GM12878 (cell line): Measurements from ENCODE around the gene NTM. TPM values are rescaled to one million over a fixed set of nuclear protein-coding genes. Genes with fewer than 3 reads are reported as not detected.
"Not testable (repeated sequence)": the region's sequence is repeated elsewhere in the genome, so short reads cannot be mapped to it uniquely, and the experiment has no call there.

Source experiments
- ATAC-seq: fragments of 200-7000 bp; cut with Tn5 transposase; 3 replicates; pipeline ENCODE4 v1.9.1; 2020; ENCODE audit warnings: mild to moderate bottlenecking, moderate library complexity
- BruUV-seq: library from RNA; stranded (reverse); fragments of 400-500 nt; replicated peaks from 2 replicates; lab custom pipeline; 2021; lab: Mats Ljungman, UMichigan
- CTCF ChIA-PET: fragments of 300-600 bp; sonication (Branson Sonifier 250); formaldehyde crosslinking; extraction: SDS; loops from one replicate; lab custom pipeline; 2021; ENCODE audit warnings: inconsistent platforms; lab: Yijun Ruan, JAX
- POLR2A ChIA-PET: fragments of 350-600 bp; formaldehyde crosslinking; extraction: SDS; loops from one replicate; lab custom pipeline; 2021; ENCODE audit warnings: inconsistent platforms; lab: Charles Lee
- RAD21 ChIA-PET: fragments of 300-600 bp; sonication (Branson Sonifier 250); formaldehyde crosslinking; loops from one replicate; lab custom pipeline; 2023; ENCODE audit warnings: antibody characterized with exemption; ENCODE audit not compliant: unreplicated experiment; lab: Charles Lee
- SMC1A ChIA-PET: fragments of 300-600 bp; sonication (Branson Sonifier 250); formaldehyde crosslinking; loops from one replicate; lab custom pipeline; 2023; ENCODE audit not compliant: unreplicated experiment, uncharacterized antibody; lab: Charles Lee
- DNase-seq: peaks from one replicate; pipeline ENCODE4 v3.0.0-alpha.2; 2011; ENCODE audit warnings: low read depth, low spot score
- FAIRE-seq: peaks from 3 replicates; lab custom pipeline; 2011; peaks lifted over from hg19 to GRCh38; lab: Jason Lieb, UNC
- H2AFZ ChIP-seq: 2 replicates; pipeline ENCODE4 v1.6.0; 2011; ENCODE audit warnings: low read depth, low read length, control low read depth; ENCODE audit not compliant: control insufficient read depth
- H3K27ac ChIP-seq: 2 replicates; pipeline ENCODE4 v1.5.1; 2011; ENCODE audit warnings: control low read depth; ENCODE audit not compliant: control insufficient read depth, insufficient read depth
- H3K27me3 ChIP-seq, 2 experiments: replicated peaks in 1 of 2; 2 replicates each; pipeline versions ENCODE4 v1.6.0 to v1.6.1; 2011; ENCODE audit warnings: low read length in 1 of 2; ENCODE audit not compliant: control insufficient read depth in 2 of 2, insufficient read depth in 2 of 2
- H3K36me3 ChIP-seq, 2 experiments: 2 replicates each; pipeline ENCODE4 v1.5.1; 2011; ENCODE audit warnings: low read length in 1 of 2; ENCODE audit not compliant: control insufficient read depth in 2 of 2, insufficient read depth in 2 of 2
- H3K4me1 ChIP-seq: 2 replicates; pipeline ENCODE4 v1.6.1; 2011; ENCODE audit warnings: mild to moderate bottlenecking, low read length, moderate library complexity, mixed read lengths; ENCODE audit not compliant: control insufficient read depth, insufficient read depth
- H3K4me2 ChIP-seq: 2 replicates; pipeline ENCODE4 v1.6.0; 2011; ENCODE audit warnings: control low read depth; ENCODE audit not compliant: control insufficient read depth, insufficient read depth
- H3K4me3 ChIP-seq: fragments of 200-600 bp; sonication (generic); 2 replicates; pipeline ENCODE4 v1.5.1; 2016
- H3K79me2 ChIP-seq: 2 replicates; pipeline ENCODE4 v1.6.0; 2011; ENCODE audit warnings: low read length; ENCODE audit not compliant: control insufficient read depth, insufficient read depth
- H3K9ac ChIP-seq: 2 replicates; pipeline ENCODE4 v1.8.0; 2011; ENCODE audit warnings: low read length, control low read depth, mixed read lengths; ENCODE audit not compliant: control insufficient read depth, insufficient read depth
- H3K9me3 ChIP-seq: replicated peaks from 3 replicates; pipeline ENCODE4 v1.5.1; 2011; ENCODE audit warnings: mild to moderate bottlenecking, low read length; ENCODE audit not compliant: control insufficient read depth, insufficient read depth
- H4K20me1 ChIP-seq: 2 replicates; pipeline ENCODE4 v1.6.0; 2011; ENCODE audit not compliant: control insufficient read depth, insufficient read depth
- HDAC6 ChIP-seq: fragments of 200-600 bp; sonication (generic); IDR thresholded peaks from one replicate; pipeline ENCODE4 v1.8.0; 2017; ENCODE audit warnings: antibody characterized with exemption; ENCODE audit not compliant: unreplicated experiment
- HDGF ChIP-seq: fragments of 450-650 bp; IDR thresholded peaks from 2 replicates; pipeline ENCODE4 v1.6.1; 2016; ENCODE audit warnings: antibody characterized with exemption
- MYB ChIP-seq: fragments of 150-350 bp; IDR thresholded peaks from 2 replicates; pipeline ENCODE4 v1.6.1; 2014; ENCODE audit warnings: mild to moderate bottlenecking, low read depth, low read length, borderline replicate concordance
- POU2F2 ChIP-seq: IDR thresholded peaks from 3 replicates; pipeline ENCODE4 v1.6.1; 2011; ENCODE audit warnings: low read depth, mild to moderate bottlenecking, low read length, borderline replicate concordance
- RELB ChIP-seq: fragments of 450-650 bp; IDR thresholded peaks from 2 replicates; pipeline ENCODE4 v1.6.1; 2017; ENCODE audit warnings: low read depth, mild to moderate bottlenecking, moderate library complexity
- SREBF2 ChIP-seq: IDR thresholded peaks from 2 replicates; pipeline ENCODE4 v1.6.1; 2012; ENCODE audit warnings: mild to moderate bottlenecking, low read length
- SRF ChIP-seq, 2 experiments: IDR thresholded peaks; 2 replicates each; pipeline ENCODE4 v1.6.1; 2011; ENCODE audit warnings: low read depth in 2 of 2, low read length in 2 of 2, mild to moderate bottlenecking in 1 of 2, moderate library complexity in 1 of 2
- USF1 ChIP-seq: IDR thresholded peaks from 2 replicates; pipeline ENCODE4 v1.6.1; 2011; ENCODE audit warnings: borderline replicate concordance, low read depth, mild to moderate bottlenecking, moderate library complexity, mixed read lengths, low read length; ENCODE audit not compliant: insufficient read depth; ENCODE audit errors: extremely low read length
- ZBTB33 ChIP-seq: fragments of 450-650 bp; IDR thresholded peaks from 2 replicates; pipeline ENCODE4 v1.6.1; 2017; ENCODE audit warnings: mild to moderate bottlenecking
- WGBS: methylation state at CpG from one replicate; pipeline ENCODE4 v1.1.6; 2016; ENCODE audit warnings: low lambda C conversion rate; ENCODE audit not compliant: insufficient replicate concordance, insufficient coverage; ENCODE audit errors: missing lambda C conversion rate; 5-methylcytosine and 5-hydroxymethylcytosine counted together
- in situ Hi-C: fragments of 300-500 bp; cut with MboI; formaldehyde crosslinking; loops from 9 replicates; pipeline ENCODE4 v1.14.3; 2018; ENCODE audit warnings: mixed read lengths
- intact Hi-C: fragments of 100-400 bp; cut with micrococcal nuclease; formaldehyde crosslinking; loops from one replicate; pipeline ENCODE4 v1.14.2; 2022; ENCODE audit not compliant: unreplicated experiment
- polyA plus RNA-seq, 11 experiments: library from polyadenylated mRNA; depleted of rRNA in 4 of 11; unstranded in 6 of 11; stranded (reverse) in 5 of 11; fragments of >200 nt; fragmentation: Nextera tagmentation in 4 of 11; fragmentation: Illumina TruSeq in 1 of 11; extraction: Ambion mirVana in 4 of 11; extraction: Trizol in 1 of 11; gene quantifications; 1 replicate in 1 of 11; 2 replicates in 10 of 11; pipeline versions ENCODE4 v1.2.1 to v1.2.3, GENCODE V29; 2011 to 2016; ENCODE audit warnings: inconsistent platforms in 2 of 11, missing spikeins in 2 of 11, low read depth in 1 of 11
- total RNA-seq, 4 experiments: library from RNA; depleted of rRNA in 3 of 4; stranded (reverse); fragments of >200 nt in 3 of 4; fragmentation: Illumina TruSeq in 1 of 4; extraction: Trizol in 1 of 4; gene quantifications; 2 replicates each; pipeline versions ENCODE4 v1.2.1 to v1.2.3, GENCODE V29; 2013 to 2021

The NTM gene
- total and polyA plus RNA-seq, 10 of the 15 experiments (the other 5 are each of a cell fraction or from before 2014, with no cell fraction given) = not detected

- in situ Hi-C loops, FAIRE-seq, H3K9ac ChIP-seq, BruUV-seq, H3K27me3 ChIP-seq, POLR2A ChIA-PET, H3K4me2 ChIP-seq, H3K79me2 ChIP-seq, RAD21 ChIA-PET, H3K9me3 ChIP-seq, H3K27ac ChIP-seq, H4K20me1 ChIP-seq, H3K4me3 ChIP-seq, SMC1A ChIA-PET, ATAC-seq, CTCF ChIA-PET, H3K4me1 ChIP-seq, intact Hi-C loops, H3K36me3 ChIP-seq, H2AFZ ChIP-seq, DNase-seq: not testable (repeated sequence)
- WGBS = 35% methylated on average over 5 of the region's 5 CpGs
Observed at GRCh38 chr11:131497686-131498085, 127.3 kb downstream of the NTM start.

- ATAC-seq (no peak), FAIRE-seq (no peak), DNase-seq (no peak)
- Histone ChIP-seq H2AFZ (no peak overlapping the region), H3K27me3 (peaks cover 0 to 7% of the 10 kb centered on the region in 2 experiments; a peak in 2 of 4 replicates), H3K4me3 (no peak overlapping the region), H3K9ac (no peak overlapping the region), H3K4me1 (no peaks in the 10 kb centered on the region), H4K20me1 (no peaks in the 10 kb centered on the region; the same call in 1 of the 2 replicates), H3K4me2 (no peak overlapping the region), H3K36me3 (no peaks in the 10 kb centered on the region), H3K9me3 (no peaks in the 10 kb centered on the region), H3K79me2 (no peaks in the 10 kb centered on the region), H3K27ac (no peak overlapping the region)
- intact Hi-C loops (no loop called here), in situ Hi-C loops (no loop called here)
- ChIA-PET RAD21 (no interaction called here), POLR2A (no interaction called here), CTCF (interaction anchor here (0.6 kb wide), 1 partner anchor 178 kb away, joined by 3 read pairs; no protein-coding TSS in a partner anchor), SMC1A (no interaction called here)
- 36% methylated on average over 7 of the region's 7 CpGs for WGBS
- no TSS peak for BruUV-seq
- TF ChIP-seq SRF (IDR thresholded peaks at IDR 0.05; ENCODE audit: low read depth in 2 of 2, low read length in 2 of 2) (no peak), USF1 (no peak), MYB (no peak), HDAC6 (no peak), RELB (no peak), HDGF (no peak), ZBTB33 (no peak), POU2F2 (no peak), SREBF2 (no peak)
Observed at GRCh38 chr11:131498631-131499160, 128.3 kb downstream of the NTM start.
